WTC11 (cell line): Measurements from ENCODE around the gene DAB1.

ENCODE experiments used
- CBFB ChIP-seq: sonication (generic); formaldehyde crosslinking; IDR thresholded peaks from 2 replicates; pipeline ENCODE4 v1.8.1; 2022; ENCODE audit warnings: mild to moderate bottlenecking, low read depth, missing genetic modification reagents
- CTCF ChIP-seq: fragments of 200-600 bp; IDR thresholded peaks from 2 replicates; pipeline ENCODE4 v1.8.0; 2022; ENCODE audit warnings: antibody characterized with exemption
- FOXJ3 ChIP-seq: sonication (generic); formaldehyde crosslinking; IDR thresholded peaks from 2 replicates; pipeline ENCODE4 v1.9.0; 2021; ENCODE audit warnings: missing genetic modification reagents, mild to moderate bottlenecking, borderline replicate concordance
- MAX ChIP-seq: sonication (generic); formaldehyde crosslinking; IDR thresholded peaks from 2 replicates; pipeline ENCODE4 v1.8.0; 2022; ENCODE audit warnings: mild to moderate bottlenecking, missing genetic modification reagents
- PREB ChIP-seq: sonication (generic); formaldehyde crosslinking; IDR thresholded peaks from 2 replicates; pipeline ENCODE4 v1.8.1; 2022; ENCODE audit warnings: mild to moderate bottlenecking, missing genetic modification reagents, moderate library complexity, borderline replicate concordance
- SMAD3 ChIP-seq: sonication (generic); formaldehyde crosslinking; IDR thresholded peaks from 2 replicates; pipeline ENCODE4 v1.8.0; 2022; ENCODE audit warnings: missing genetic modification reagents, mild to moderate bottlenecking, borderline replicate concordance
- SP1 ChIP-seq: sonication (generic); formaldehyde crosslinking; conservative IDR thresholded peaks from 2 replicates; pipeline ENCODE4 v1.8.1; 2022; ENCODE audit warnings: missing genetic modification reagents

- no peak for TF ChIP-seq FOXJ3 (CRISPR knock-in tag)
- TF ChIP-seq CTCF, result no peak
- no peak for TF ChIP-seq CBFB
- no peak for TF ChIP-seq SP1 (CRISPR knock-in tag)
- TF ChIP-seq PREB (CRISPR knock-in tag), result no peak
- TF ChIP-seq MAX (CRISPR knock-in tag), result no peak
- TF ChIP-seq SMAD3 (CRISPR knock-in tag), result no peak
Measured at GRCh38 chr1:57007948-57008347, 415.9 kb downstream of the DAB1 start.
